GOT3 (cell line): ENCODE results near the gene SHB.

Experiments
- DNase-seq: peaks from one replicate; lab custom pipeline; 2025; ENCODE audit warnings: mixed read lengths; lab: John Stamatoyannopoulos, UW

The SHB gene

DNA sequence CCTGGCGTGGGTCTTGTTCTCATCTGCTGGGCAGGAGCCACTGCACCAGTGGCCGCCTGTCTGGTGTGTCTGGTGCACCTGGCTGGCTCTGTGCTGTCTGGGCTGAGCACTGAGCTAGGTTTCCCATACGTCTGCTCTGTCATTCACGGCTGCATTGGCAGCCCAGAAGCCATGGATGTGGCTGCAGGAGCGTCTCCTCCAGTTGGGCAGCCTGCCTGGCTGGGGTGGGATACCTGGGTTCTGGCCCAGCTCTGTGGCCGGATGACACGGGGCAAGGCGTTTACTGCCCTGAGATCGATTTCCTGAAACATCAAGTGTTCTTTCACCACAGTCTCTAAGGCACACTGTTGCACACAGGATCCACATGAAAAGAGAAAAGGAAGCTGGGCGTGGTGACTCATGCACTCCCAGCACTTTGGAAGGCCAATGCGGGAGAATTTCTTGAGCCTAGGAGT, 139.6 kb downstream of the SHB start:
- DNase-seq = no peak

DNA sequence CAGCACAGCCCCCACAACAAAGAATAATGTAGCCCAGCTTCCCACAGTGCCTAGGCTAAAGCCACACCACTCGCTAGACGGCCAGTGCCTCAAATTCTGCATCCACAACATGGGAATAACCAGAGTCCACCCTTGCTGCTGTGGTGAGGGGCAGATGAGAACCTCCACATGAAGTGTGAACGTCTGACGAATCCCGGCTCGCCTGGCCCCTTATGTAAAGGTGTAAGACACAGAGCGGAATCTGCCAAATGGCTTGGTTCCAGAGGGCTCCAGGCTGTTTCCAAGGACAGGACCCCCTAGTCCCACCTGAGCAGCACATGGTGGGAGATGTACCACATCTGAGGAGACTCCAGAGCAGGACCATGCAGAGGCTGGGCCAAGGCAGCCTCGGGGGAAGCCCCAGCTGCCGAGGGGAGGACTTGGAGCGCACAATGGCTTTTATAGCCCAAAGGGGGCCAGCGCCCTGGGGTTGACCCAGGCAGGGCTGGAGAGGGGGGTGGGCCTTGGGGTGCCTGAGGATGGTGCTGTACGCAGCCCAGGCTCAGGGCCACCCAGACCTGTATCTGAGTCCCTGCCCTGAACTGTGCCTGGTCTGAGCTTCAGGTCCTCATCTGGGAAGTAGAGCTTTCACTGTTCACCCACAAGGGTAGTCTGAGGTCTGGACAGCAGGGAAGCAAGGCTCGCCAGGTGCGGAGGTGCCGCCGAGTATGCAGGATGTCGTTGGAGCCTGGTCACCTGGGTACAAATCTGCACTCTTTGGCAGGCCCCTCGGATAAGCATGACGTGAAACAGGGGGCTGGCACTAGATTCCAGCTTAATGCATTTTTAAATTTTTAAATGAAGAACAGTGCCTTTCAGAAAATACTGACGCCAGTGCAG, 140.2 kb downstream of the SHB start:
- no peak for DNase-seq

DNA sequence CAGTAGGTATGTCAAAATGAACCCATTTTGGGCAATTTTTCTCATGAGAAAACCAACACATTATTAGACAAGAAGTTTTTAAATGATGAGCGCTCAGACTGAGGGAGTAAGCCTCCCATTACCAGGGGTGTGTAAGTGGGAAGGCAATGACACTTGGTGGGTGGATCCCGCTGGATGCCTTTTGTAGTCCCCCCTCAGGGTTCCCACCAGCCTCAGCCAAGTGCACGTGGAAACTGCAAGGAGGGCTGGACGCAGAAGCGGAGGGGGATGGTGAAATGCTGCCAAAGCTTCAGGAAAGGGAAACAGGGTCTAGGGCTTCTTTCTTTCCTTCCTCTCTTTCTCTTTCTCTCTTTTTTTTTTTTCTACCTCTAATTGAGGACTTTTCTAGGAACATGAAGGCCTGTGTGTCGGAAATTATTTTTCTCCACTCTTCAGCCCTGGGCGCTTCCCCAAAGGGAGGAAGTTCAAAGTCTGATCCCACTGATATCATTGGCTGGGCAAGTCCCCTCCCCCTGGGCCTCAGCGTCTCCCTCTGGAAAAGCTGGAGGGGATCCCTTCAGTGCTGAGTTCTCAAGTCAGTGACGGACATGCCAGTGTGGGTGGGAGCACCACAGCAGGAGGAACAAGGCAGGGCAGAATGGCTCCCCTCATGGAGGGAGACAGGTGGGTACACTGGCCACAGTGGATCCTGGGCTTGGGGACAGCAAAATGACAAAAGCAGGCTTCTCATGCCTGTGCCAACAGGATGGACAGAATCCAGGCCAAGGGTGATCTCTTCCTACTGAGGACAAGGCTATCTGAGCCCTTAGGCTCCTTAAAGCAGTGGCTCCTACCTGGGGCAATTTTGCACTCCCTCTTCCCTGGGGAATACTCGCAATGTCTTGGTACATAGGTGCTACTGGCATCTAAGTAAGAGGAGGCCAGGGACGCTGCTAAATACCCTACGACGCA, 141.2 kb downstream of the SHB start:
- DNase-seq = no peak

DNA sequence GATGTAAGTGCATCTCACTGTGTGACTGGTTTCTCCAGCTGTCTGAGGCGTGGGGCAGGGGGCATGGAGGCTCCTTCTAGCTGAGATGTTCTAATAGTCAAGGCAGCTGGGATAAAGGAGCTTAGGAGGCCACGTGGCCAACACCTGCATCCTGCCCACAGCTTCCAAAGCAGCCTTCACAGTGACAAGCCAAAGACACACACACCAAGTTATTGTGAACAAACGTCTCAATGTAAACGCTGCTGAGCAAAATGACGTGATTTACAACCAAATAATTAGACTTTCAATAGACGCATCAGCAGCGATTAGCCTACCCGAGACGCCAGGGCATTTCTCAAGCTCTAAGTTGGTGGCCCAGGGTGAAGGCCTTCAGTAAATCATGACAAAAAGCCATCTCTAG, 141.9 kb downstream of the SHB start:
- no peak for DNase-seq

DNA sequence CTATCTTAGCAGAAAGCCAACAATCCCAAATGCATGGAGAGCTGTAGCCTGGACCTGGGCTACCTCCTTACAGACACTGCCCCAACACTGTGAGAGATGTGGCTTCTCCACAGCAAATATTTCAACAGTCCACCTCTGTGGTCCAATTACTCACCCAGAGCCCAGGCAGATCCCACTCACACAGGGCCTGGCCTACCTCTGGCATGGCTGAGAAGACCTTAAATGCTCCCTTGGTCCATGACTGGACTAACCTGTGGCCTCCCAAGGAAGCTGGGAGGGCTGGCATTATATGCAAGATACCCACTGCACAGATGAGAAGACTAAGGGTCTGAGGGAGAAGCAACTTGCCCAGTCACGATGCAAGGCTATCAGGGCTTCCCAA, 142.3 kb downstream of the SHB start:
- DNase-seq = no peak

DNA sequence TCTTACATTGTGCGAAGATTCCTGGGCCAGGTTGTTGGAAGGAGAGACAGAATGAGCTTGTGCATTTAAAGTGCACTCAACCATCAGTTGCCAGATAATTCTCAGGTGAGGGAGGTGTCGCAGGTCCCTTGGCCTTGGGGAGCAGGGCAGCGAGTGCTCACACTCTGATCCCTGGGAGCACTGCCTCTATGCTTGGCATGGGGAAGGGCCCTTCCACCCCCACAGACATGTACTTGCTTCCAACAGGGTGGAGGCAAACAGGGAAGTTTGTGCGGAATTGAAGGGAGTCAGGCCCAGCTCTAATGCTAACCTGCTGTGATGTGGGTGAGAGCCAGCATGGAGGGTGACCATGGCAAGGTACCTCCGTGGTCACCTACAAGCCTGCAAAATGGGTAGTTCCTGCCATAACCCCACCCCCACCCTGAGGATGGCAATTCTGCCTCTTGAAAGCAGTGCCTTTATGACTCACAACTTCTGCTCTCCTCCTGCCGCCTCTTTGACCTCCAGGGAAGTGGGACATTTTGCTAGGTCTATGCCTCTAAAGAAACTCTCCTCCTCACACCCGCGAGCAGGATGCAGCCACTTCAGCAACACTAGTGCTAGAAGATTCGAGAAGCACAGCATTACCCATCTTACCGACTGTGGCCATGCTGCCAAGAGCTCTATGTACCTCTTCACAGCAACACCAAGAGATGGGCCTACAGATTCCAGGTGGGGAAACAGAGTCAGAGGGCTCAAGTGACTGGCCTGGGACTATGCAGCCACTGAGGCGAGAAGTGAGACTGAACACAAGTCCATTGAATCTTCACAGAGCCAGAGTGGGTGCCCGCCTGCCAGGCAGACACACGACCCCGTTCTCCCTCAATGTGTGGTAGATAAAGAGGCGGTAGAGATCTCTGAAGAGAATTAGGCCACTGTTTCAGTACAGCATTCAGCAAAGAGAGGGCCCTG, 143.0 kb downstream of the SHB start:
- no peak for DNase-seq

DNA sequence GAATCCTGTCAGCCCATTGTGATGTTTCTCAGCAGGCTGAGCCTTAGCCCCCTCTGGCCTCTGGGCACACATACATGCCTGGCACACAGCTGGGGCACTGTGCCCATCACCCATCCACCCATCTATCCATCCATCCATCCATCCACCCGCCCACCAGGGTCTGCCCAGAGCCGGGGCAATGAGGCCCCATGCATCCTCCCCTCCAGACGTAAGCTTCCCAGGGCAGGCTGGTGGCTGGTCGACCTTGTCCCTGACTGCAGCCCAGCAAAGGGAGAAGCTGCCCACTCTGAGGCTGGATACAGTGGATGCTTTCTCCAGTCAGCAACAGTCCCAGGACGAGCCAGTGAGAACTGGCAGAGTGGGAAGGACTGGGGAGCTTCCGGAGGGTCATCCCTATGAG, 144.0 kb downstream of the SHB start:
- DNase-seq = no peak

DNA sequence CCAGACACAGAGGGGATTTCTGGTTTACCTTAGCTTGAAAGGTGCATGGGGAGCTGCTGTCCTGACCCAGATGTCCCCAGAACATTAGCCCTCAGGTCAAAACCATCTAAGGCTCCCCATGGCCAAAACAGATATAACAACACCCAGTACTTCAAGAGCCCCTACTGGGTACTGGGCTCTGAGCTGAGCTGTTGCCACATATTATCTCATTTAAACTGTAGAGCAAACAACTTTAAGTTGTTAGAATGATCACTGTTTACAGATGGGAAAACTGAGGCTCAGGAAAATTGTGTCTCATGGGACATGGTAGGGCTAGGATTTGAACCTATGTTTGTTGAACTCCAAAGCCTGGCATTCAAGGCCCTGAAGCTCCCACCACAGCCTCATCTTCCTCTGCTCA, 144.5 kb downstream of the SHB start:
- DNase-seq = no peak

DNA sequence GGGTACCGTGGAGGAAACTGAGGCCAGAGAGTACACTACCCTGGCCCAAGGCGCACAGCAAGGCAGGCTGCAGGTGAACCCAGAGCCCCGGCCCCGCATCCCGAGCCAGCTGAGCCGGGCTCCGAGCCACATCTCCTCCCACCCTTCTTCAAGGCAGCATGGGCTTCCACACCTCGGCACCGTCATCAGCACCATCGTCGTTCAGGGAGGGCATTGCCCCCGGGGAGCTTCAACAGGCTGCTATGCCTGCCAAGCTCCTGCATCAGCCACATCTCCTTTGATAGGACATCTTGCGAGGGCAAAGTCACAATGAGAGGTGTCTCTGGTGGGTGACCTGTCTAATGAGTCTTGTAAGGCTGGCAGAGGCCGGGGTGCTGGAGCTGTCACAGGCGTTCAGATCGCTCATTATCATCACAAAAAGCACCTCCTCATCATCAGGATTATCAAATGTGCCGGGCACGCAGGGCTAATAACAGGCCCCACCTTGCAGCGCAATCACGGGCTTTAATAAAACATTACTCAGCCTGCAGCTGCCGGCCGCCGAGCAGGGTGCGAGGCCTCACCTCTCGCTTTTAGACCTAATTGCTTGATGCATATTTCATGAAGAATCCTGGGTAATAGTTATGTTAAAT, 145.1 kb downstream of the SHB start:
- DNase-seq = no peak

DNA sequence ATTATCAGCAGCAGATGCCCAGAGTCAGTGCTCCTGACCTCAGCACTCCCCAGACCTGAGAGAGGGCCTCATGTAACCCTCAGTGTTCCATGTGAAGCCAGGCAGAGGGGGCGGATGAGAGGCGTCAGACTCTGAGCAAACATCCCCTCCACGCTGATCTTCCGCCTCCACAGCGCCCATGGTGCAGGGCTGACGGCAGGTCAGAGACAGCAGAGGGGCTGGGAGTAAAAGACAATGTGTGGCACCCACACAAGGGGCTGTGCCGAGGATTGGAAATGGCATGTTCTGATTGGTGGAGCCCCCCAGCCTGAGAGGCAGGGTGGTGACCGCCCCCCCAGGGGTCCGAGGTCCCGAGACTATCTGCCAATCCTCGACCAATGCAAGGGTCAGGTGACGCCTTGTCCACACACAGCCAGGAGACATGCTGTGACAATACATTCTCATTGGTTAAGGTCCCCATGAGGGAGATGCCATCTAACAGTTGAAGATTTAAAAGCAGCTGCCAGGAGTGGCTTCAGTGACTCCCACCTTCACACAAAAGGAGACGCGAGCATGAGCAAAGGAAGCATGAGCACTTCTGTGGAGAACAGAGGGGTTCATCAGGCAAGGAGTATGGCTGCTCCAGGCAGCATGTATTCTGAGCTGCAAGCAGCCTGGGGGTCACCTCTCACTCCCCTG, 145.8 kb downstream of the SHB start:
- no peak for DNase-seq

DNA sequence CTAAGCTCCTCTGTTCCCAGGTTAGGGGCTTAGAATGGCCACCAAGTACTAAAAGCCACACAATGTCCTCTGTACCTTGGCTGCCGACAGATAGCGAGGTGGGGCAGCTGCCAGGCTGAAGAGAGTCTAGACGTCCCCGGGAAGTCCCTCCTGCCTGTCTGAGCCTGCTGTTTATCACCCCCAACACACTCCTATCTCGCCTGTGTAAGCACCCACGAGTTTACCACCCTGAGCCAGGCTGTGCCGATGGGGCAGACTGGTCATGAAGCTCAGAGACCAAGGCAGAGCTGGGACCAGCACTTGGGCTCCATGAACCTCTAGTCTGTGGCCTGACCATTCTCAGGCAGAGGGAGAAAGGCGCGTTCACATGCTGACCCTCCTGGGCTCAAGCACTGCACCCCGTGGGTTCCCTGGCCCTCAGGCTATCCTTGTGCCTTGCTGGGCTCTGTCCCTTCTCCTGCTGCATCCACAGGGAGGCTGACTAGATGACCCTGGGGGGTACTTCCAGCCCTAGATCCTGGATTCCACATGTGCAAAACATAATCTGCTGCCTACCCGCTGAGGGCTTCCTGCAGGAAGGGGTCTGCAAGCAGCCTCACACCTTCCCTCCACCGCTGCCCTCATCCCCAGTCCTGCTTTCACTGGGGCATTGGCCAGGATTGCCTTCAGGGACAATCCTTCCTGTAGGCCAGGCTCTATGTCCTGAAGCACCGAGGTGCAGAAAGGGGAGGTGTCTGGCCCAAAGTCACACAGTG, 146.5 kb downstream of the SHB start:
- DNase-seq = no peak

DNA sequence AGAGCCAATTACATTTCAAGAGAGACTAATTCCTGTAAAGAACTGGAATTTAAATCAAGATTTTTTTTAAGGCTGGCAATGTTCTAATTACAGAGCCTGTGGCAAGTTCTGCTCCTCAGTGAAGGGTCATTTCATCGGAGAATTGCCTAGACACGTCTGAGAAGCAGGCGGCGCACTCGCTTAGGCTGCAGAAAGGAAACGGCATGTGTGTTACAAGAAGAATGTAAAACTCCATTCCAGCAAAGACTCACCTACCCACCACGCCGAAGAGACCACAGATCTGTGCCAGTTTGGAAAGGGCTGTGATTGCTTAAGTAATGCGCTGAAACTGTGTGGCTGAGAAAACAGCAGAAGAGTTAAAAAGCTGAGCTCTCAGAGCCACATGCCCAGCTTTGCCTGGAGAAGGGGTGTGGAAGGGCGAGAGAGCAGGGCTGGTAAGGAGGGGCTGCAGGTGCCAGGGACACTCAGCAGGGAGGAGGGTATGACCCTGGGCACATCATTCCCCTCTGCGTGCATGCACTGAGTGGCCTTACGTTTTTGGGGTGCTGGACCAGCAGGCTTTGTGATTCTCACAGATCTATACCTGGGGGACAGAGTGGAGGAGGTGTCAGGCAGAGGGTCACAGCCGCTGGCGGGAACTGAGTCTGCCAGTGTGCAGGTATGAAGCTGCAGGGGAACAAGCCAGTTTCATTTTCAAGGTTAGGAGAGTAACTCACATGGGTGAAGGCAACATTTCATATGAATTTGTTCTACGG, 147.3 kb downstream of the SHB start:
- no peak for DNase-seq

DNA sequence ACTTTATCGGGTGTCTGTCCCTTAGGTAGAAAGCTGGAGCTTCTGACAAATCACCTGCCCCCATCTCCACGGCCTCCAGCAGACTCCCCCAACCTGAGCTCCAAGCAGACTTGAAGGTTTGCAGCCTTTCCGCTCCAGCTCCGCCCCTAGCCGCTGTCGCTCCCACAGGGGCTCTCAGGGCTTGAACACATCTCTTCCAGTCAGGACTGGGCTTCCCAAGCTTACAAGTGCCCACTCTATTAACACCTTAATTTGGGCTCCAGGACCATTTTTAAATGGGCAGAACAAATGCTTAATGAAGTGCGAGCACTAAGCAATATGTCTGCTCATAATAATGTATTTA, 147.9 kb downstream of the SHB start:
- DNase-seq = no peak

DNA sequence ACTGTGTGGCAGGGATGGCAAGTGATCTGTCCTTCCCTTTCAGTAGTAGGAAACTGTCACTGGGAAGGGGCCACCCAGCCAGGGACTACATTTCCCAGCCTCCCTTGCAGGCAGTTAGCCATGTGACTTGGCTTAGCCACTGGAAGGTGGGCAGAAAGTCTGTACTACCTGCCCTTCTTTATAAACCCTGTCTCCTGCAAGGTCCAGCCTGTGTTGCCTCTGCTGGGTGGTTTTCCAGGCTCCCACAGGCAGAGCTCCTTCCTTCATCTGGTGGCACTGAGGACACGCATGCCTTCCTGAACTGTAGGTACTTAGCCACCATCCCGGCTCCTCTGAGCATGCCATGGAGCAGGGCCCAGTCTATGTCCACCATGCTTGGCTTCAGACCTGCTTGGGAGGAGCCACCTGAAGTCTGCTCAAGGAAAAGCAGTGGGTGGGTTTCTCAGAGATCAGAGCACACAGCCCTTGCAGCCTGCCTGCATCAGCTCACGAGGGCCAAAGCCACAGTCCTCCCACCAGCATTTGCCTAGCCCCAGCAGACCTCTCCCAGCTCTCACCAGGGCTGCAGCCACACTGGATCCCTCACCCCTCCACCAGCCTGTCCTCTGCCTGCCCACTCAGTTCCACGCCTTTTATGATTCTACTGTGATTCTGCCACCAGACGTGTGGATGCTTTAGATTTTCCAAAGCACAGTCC, 148.4 kb downstream of the SHB start:
- DNase-seq = no peak

DNA sequence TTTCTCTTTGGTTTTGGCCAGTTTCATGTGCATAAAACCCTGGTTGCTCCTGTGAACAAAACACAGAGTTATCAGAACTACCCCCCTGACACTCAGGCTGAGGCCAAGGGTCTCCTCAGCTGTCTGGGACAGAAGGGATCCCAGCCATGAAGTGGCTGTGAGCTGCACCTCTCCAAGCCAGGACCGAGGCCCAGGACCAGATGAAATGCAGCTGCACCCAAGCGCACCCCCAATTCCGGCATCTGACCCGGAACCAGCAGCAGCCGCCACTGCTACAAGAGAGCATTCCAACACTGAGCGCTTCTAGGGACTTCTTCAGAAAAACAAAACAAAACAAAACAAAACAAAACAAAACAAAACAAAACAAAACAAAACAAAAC, 149.1 kb downstream of the SHB start:
- no peak for DNase-seq

DNA sequence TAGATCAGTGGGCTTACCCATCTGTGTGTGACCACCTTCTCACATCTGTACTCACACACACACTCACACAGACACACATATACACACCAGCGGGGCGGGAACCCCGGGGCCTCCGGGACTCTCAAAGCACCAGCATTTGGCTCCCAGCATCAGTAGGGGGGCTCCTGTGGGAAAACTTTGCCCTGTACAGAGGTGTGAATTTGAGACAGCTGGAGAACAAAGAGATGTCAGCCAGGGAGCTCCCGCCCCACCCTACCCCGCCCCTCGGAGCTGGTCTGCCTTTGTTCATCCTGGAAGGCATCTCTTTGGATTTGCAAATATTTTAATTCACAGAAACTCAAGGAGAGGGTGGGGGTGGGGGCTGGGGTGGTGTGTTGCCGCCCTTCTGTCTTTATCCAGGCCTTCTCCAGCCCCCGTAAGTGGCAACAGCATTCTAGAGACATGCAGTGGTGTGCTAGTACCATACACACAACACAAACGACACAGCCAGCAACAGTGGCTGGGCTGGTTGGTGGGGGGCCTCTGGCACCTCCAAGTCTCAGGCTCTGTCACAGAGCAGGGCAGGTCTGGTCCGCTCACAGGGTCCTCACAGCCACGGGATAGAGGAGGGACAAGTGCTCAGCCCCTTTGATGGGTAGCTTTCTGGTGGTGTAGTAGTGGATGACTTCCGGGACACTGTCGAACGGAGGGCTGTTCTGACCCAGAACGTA, 149.6 kb downstream of the SHB start:
- no peak for DNase-seq

DNA sequence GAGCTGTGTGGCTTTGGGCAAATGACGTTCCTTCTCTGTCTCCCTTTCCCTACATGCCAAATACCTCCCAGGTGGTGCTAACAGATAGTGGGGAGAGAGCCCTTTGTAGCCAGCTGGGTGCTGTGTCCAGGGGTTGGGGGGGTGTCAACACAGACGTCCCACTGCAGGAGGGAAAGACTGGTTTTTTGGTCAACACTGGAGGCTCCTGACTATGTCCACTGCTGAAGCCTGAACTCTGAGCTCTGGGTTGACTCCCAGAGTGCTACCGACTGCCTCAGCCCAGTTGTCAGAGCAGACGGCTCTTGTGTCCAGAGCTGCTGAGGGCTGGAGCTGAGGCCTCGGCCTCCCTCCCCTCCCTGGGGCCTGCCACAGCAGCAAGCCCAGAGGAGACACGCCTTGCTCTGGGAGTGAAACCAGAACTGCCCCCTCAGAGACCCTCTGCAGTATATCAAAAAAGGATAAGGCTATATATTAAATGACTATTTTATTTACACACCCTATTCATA, 150.3 kb downstream of the SHB start:
- no peak for DNase-seq
